ENCODE measurements around the gene GJB5.
"Not testable (repeated sequence)": the region's sequence is repeated elsewhere in the genome, so short reads cannot be mapped to it uniquely, and the experiment has no call there.

The GJB5 gene

DNA sequence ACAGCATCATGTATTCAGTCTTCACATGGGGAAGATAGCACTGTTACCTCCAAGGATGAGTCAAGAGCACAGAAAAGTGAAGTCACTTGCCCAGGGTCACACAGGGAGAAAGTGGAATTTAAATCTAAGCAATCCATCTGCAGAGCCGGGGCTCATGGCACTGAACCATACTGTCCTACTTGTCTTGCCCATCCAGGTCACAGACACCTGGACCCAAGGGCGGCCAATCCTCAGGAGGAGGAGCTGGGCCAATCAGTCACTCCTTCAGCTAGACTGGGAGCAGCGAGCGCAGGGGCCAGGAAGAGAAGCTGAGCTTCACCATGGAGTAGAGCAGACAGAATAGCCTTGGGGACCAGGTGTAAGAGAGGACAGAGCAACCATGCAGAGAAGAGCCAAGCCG, 9.2 kb upstream of the GJB5 start:
- no peak for DNase-seq (ENCODE audit: low spot score)

DNA sequence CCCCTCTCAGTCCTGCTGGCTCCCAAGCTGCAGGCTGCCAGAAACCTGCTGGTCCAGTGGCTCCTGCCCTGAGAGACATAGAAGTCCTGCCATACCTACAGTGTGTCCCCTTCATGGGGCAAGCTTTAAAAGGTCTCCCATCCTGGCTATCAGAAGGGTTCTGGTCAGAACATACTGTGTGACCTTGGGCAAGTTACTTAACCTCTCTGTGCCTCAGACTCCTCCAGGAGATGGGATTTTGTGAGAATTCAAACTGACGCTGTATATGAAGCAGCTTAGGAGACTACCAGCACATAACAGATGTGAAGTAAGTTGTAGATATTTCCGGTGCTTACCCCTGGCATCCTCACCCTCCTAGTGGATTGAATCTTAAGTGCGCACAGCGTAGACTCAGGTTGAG, 8.7 kb upstream of the GJB5 start:
- DNase-seq (ENCODE audit: low spot score): no peak

GRCh38 chr1:34746785-34747637, 7.8 kb upstream of the GJB5 start:
- DNase-seq (ENCODE audit: low spot score): no peak

DNA sequence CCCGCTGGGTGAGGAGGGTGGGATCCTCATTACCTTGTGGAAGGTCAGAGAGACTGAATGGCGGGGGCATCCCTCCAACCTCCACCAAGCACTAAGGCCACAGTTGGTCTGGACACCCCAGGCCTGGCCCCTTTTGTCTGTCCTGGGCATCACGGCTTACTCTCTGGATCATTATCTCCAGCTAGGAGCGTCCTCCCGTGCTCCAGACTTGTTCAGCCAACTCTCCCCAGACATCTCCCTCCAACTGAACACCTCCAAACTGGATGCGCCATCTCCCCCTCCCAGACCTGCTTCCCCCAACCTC, 7.3 kb upstream of the GJB5 start:
- DNase-seq (ENCODE audit: low spot score): no peak

GRCh38 chr1:34749992-34750391, 4.9 kb upstream of the GJB5 start:
- DNase-seq (ENCODE audit: low spot score): peak; percentile 34

GRCh38 chr1:34750610-34751009, 4.2 kb upstream of the GJB5 start:
- no peak for DNase-seq (ENCODE audit: low spot score)

DNA sequence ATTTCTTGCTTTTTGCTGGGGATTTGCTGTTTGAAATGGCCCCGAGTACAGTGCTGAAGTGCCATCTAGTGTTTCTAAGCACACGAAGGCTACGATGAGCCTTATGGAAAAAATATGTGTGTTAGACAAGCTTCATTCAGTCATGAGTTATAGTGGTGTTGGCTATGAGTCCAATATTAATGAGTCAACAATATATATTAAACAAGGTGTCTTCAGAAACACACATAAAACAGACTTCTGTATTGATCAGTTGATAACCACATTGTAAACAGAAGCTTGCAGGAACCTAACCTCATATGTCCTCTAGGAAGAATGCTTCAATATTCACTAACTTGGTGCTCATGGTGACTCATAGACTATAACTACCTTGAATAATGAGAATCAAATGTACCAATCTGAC, 1.7 kb upstream of the GJB5 start:
- no peak for DNase-seq (ENCODE audit: low spot score)

DNA sequence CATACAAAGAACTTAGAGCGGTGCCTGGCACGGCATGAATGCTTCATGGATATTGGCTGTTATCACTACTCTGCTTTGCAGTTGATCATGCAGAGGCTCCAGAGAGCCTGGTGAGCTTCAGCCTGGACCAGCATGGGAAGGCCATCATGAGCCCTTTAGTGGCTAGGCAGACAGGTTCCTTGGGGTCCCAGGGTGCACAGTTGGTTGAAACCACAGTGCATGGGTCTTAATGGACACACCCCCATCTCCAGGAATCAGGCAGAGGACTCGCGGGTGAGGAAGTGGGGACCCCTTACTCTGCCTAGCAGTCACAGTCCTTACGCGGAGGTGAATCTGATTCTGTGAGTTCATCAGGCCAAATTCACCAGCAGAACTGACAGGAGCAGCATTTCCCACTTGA, 1.1 kb downstream of the GJB5 start:
- DNase-seq (ENCODE audit: low spot score): no peak

DNA sequence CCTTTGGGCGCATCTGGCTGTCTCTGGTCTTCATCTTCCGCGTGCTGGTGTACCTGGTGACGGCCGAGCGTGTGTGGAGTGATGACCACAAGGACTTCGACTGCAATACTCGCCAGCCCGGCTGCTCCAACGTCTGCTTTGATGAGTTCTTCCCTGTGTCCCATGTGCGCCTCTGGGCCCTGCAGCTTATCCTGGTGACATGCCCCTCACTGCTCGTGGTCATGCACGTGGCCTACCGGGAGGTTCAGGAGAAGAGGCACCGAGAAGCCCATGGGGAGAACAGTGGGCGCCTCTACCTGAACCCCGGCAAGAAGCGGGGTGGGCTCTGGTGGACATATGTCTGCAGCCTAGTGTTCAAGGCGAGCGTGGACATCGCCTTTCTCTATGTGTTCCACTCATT, 2.5 kb downstream of the GJB5 start:
- DNase-seq (ENCODE audit: low spot score): no peak

DNA sequence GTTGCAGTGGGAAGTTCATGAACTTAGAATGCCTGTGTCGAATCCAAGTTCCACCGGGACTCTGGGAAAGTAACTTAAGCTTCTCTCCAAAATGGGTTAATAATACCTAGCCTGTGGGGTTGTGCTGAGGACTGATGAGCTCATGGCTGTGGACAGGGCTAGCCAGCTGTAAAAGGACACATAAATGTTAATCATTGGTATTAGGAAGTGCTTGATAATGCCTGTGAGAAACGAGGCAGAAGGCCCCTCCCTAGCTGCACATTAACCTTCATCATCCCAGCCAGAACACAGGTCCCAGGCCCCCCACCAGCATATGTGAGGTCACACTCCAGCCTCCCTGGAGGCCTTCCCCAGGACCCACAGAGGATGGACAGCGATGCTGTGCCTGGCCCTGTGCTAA, 3.9 kb downstream of the GJB5 start:
- DNase-seq (ENCODE audit: low spot score): no peak

DNA sequence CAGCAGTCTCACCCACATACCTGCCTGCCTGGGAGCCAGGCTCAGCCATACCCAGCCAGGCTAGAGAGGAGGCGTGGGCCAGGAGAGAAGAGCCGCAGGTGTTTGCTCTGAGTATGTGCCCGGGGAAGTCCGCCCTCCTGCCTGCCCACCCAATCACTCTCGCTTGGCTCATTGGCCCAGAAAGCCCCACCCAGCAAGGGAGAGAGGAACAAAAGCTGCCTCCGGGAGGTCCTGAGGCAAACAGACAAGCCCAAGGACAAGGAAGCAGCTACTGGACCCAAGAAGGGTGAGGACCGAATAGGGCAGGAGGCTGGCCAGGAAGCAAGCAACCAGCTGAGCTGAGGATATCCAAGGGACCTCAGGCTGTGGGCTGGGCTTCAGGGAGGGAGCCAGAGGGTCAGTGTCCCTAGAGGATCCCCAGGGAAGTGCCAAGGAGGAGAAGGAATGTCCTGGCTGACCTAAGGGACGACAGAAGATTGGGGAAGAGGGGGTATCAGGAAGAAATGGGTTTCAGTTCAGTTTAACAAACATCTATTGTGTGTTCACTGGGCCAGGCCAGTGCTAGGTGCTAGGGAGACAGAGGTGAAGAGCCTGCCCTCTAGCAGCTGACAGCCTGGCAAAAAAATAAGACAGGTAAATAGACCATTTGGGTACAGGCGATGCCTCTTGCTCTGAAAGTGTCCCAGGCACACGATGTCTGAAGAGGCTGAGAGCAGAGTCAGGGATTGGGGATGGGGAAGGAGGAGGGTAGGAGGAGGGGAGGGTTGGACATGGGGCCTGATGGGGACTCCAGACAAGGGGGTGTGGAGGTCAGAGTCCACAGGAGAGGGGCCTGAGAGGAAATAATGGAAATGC, 4.9 kb downstream of the GJB5 start, which contains the start of gene GJB4:
TSS of gene GJB4 (plus strand) at position 238 of the 855 bp plus-strand sequence. CDS start 1,515 bp downstream, outside the sequence.
- DNase-seq (ENCODE audit: low spot score): peak; percentile 79

DNA sequence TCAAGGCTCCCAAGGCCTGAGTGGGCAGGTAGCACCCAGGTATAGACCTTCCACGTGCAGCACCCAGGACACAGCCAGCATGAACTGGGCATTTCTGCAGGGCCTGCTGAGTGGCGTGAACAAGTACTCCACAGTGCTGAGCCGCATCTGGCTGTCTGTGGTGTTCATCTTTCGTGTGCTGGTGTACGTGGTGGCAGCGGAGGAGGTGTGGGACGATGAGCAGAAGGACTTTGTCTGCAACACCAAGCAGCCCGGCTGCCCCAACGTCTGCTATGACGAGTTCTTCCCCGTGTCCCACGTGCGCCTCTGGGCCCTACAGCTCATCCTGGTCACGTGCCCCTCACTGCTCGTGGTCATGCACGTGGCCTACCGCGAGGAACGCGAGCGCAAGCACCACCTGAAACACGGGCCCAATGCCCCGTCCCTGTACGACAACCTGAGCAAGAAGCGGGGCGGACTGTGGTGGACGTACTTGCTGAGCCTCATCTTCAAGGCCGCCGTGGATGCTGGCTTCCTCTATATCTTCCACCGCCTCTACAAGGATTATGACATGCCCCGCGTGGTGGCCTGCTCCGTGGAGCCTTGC, 6.4 kb downstream of the GJB5 start:
- DNase-seq (ENCODE audit: low spot score): no peak

GRCh38 chr1:34761776-34762307, 7.0 kb downstream of the GJB5 start:
- DNase-seq (ENCODE audit: low spot score): no peak

- no peak for DNase-seq (ENCODE audit: low spot score)
Measured at GRCh38 chr1:34762474-34763141, 7.8 kb downstream of the GJB5 start.

DNA sequence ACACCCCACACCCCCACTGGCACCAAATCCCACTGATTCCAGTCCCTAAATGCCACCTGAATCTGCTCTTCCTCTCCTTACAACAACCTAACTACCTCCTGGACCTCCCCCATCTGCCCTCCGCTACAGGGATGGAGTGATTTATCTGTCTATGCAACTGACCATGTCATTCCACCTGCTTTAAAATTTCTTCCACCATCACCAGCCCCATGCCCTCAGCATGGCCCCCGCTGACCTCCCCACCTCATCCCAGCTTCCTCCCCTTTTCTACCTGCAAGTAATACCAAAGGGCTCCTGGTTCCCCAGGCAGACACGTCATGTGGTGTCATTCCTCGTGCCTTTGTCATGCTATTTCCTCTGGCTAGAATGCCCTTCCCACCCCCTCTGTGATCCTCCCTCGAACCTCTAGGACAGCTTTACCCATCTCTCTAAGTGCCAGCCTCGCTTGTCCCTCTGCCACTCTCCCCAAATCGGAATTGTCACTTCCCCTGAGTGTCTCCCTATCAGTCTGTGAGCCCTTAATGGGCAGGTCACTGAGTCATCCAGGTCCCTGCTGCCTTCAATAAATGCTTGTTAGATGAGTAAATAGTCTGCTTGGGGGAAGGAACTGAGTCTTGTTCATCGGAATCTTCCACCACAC, 8.4 kb downstream of the GJB5 start:
- DNase-seq (ENCODE audit: low spot score): peak; percentile 57

DNA sequence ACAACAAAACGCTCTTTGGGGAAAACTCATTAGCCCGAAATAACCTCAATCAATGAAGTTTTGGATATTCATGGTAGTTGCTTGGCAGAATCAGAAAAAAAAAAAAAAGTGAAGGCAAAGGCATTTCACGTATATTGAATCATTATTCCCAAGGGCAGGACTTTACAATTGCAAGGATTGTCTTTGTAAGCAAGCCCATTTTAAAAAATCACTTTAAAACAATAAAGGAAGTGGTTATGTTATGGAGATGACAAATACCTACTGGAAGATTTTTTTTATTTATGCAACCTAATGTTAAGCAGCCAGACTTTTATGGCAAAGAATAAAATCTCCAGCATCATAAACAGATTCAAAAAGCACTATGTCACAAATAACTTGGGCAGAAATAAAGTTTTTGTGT, 14.0 kb downstream of the GJB5 start:
- DNase-seq (ENCODE audit: low spot score): no peak

GRCh38 chr1:34770891-34771504, 16.2 kb downstream of the GJB5 start:
- DNase-seq (ENCODE audit: low spot score): no peak

GRCh38 chr1:34771573-34772371, 16.9 kb downstream of the GJB5 start:
- DNase-seq (ENCODE audit: low spot score): no peak

GRCh38 chr1:34773114-34773513, 18.3 kb downstream of the GJB5 start:
- DNase-seq (ENCODE audit: low spot score): not testable (repeated sequence)

- DNase-seq (ENCODE audit: low spot score): no peak
Measured at GRCh38 chr1:34774957-34775356, 20.1 kb downstream of the GJB5 start.

Data from iPS-NIHi11 (cell line).